Activated T-cell treated with anti-CD3 and anti-CD28 coated beads, Interleukin-2, amount 50 U/mL, for 1 hour (primary cell): ENCODE measurements around the gene SMIM23.

Source experiments
- DNase-seq: peaks from one replicate; pipeline ENCODE4 v3.0.0-alpha.2; 2020

SMIM23 gene

GRCh38 chr5:171785517-171785916 lies at the start of gene SMIM23:
SMIM23 (plus strand) TSS chr5:171785817; CDS start chr5:171785872, 55 bp downstream.
- no peak for DNase-seq

- DNase-seq: no peak
Measured at GRCh38 chr5:171736976-171737891, 48.4 kb upstream of the SMIM23 start.

- DNase-seq: no peak
Measured at GRCh38 chr5:171738501-171738900, 47.1 kb upstream of the SMIM23 start.

- no peak for DNase-seq
Measured at GRCh38 chr5:171739271-171739670, 46.3 kb upstream of the SMIM23 start.

- no peak for DNase-seq
Measured at GRCh38 chr5:171743436-171744076, 42.1 kb upstream of the SMIM23 start.

- no peak for DNase-seq
Measured at GRCh38 chr5:171744264-171744663, 41.4 kb upstream of the SMIM23 start.

- DNase-seq: no peak
Measured at GRCh38 chr5:171744882-171745281, 40.7 kb upstream of the SMIM23 start.

- no peak for DNase-seq
Measured at GRCh38 chr5:171745602-171746001, 40.0 kb upstream of the SMIM23 start.

GRCh38 chr5:171747061-171747859 lies 38.4 kb upstream of the SMIM23 start:
- no peak for DNase-seq

- no peak for DNase-seq
Measured at GRCh38 chr5:171748720-171749119, 36.9 kb upstream of the SMIM23 start.

GRCh38 chr5:171749365-171749764 lies 36.3 kb upstream of the SMIM23 start:
- no peak for DNase-seq

- DNase-seq: no peak
Measured at GRCh38 chr5:171750311-171750788, 35.3 kb upstream of the SMIM23 start.

- no peak for DNase-seq
Measured at GRCh38 chr5:171755354-171755821, 30.2 kb upstream of the SMIM23 start.

GRCh38 chr5:171757853-171758535 lies 27.6 kb upstream of the SMIM23 start:
- no peak for DNase-seq

- no peak for DNase-seq
Measured at GRCh38 chr5:171759777-171760176, 25.8 kb upstream of the SMIM23 start.

GRCh38 chr5:171762021-171762608 lies 23.5 kb upstream of the SMIM23 start:
- DNase-seq: no peak

- DNase-seq: no peak
Measured at GRCh38 chr5:171762903-171763302, 22.7 kb upstream of the SMIM23 start.

- DNase-seq: no peak
Measured at GRCh38 chr5:171764265-171764664, 21.4 kb upstream of the SMIM23 start.

GRCh38 chr5:171766875-171767274 lies 18.7 kb upstream of the SMIM23 start:
- DNase-seq: no peak

GRCh38 chr5:171770153-171770552 lies 15.5 kb upstream of the SMIM23 start:
- DNase-seq: no peak

- no peak for DNase-seq
Measured at GRCh38 chr5:171771856-171772255, 13.8 kb upstream of the SMIM23 start.

GRCh38 chr5:171773106-171773505 lies 12.5 kb upstream of the SMIM23 start:
- DNase-seq: no peak
